Activated T-helper 2 cell treated with anti-CD3 and anti-CD28 coated beads, Interferon-gamma antibody, Interleukin-2, Interleukin-4, amounts not matched to agents 10 μg/mL and 5 μg/mL and 100 μg/mL, durations not matched to agents 14 hours and 24 hours and 36 hours (primary cell): Measurements from ENCODE around the gene FABP7. TPM values are rescaled to one million over a fixed set of nuclear protein-coding genes. Genes with fewer than 3 reads are reported as not detected.

Source experiments
- DNase-seq: peaks from one replicate; pipeline ENCODE4 v3.0.0; 2021; ENCODE audit warnings: low spot score
- H3K27ac Mint-ChIP-seq: one replicate; pipeline ENCODE4 v1.8.0; 2021; ENCODE audit warnings: mixed read lengths
- H3K27me3 Mint-ChIP-seq: one replicate; pipeline ENCODE4 v1.8.0; 2021; ENCODE audit warnings: low read depth, mixed read lengths
- H3K36me3 Mint-ChIP-seq: one replicate; pipeline ENCODE4 v1.8.0; 2021; ENCODE audit warnings: low read depth, mixed read lengths
- H3K4me1 Mint-ChIP-seq: one replicate; pipeline ENCODE4 v1.8.0; 2021; ENCODE audit warnings: low read depth, mixed read lengths
- H3K4me3 Mint-ChIP-seq: one replicate; pipeline ENCODE4 v1.8.0; 2021; ENCODE audit warnings: low read depth, mild to moderate bottlenecking, moderate library complexity, mixed read lengths
- H3K9me3 Mint-ChIP-seq: one replicate; pipeline ENCODE4 v1.8.0; 2021; ENCODE audit warnings: mixed read lengths
- intact Hi-C: fragments of 100-400 bp; cut with micrococcal nuclease; formaldehyde crosslinking; loops from one replicate; pipeline ENCODE4 v1.15.1; 2023
- total RNA-seq: library from RNA; stranded (reverse); gene quantifications from 2 replicates; pipeline ENCODE4 v1.2.3, GENCODE V29; 2022

Gene FABP7
- total RNA-seq, 1 donor from 2014 or later = not detected

GRCh38 chr6:122770835-122771601, 8.5 kb upstream of the FABP7 start:
- Mint-ChIP-seq H3K9me3 (no peaks in the 10 kb centered on the region), H3K4me3 (no peak overlapping the region), H3K4me1 (no peaks in the 10 kb centered on the region), H3K27ac (no peak overlapping the region), H3K36me3 (no peaks in the 10 kb centered on the region), H3K27me3 (peaks cover 16% of the 10 kb centered on the region)
- no peak for DNase-seq
- intact Hi-C loops = no loop called here

GRCh38 chr6:122772724-122773415, 6.6 kb upstream of the FABP7 start:
- Mint-ChIP-seq H3K27ac (no peak overlapping the region), H3K9me3 (no peaks in the 10 kb centered on the region), H3K36me3 (no peaks in the 10 kb centered on the region), H3K27me3 (peaks cover 14% of the 10 kb centered on the region), H3K4me1 (no peaks in the 10 kb centered on the region), H3K4me3 (no peak overlapping the region)
- intact Hi-C loops = no loop called here
- no peak for DNase-seq

DNA sequence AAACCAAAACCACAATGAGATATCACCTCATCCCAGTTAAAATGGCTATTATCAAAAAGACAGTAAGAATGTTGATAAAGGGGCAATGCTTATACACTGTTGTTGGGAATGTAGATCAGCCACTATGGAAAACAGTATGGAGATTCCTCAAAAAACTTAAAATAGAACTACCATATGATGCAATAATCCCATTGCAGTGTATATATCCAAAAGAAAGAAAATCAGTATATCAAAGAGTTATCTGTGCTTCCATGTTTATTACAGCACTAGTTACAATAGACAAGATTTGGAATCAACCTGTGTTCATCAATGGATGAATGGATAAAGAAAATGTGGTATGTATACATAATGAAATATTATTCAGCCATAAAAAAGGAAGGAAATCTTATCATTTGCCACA, 3.5 kb upstream of the FABP7 start:
- intact Hi-C loops = no loop called here
- H3K4me3 Mint-ChIP-seq = no peak overlapping the region
- H3K27ac Mint-ChIP-seq = no peak overlapping the region
- H3K36me3 Mint-ChIP-seq = no peaks in the 10 kb centered on the region
- no peaks in the 10 kb centered on the region for H3K9me3 Mint-ChIP-seq
- no peak for DNase-seq
- no peaks in the 10 kb centered on the region for H3K4me1 Mint-ChIP-seq
- peaks cover 22% of the 10 kb centered on the region for H3K27me3 Mint-ChIP-seq

- Mint-ChIP-seq H3K27ac (no peak overlapping the region), H3K27me3 (peaks cover 27% of the 10 kb centered on the region), H3K4me3 (no peak overlapping the region), H3K9me3 (no peaks in the 10 kb centered on the region), H3K4me1 (no peaks in the 10 kb centered on the region), H3K36me3 (no peaks in the 10 kb centered on the region)
- no peak for DNase-seq
- intact Hi-C loops = no loop called here
These were observed 1.2 kb upstream of the FABP7 start for GRCh38 chr6:122778302-122778701.

GRCh38 chr6:122778985-122779661, 393 bp upstream of the FABP7 start:
- intact Hi-C loops = no loop called here
- Mint-ChIP-seq H3K4me1 (no peaks in the 10 kb centered on the region), H3K27ac (no peak overlapping the region), H3K36me3 (no peaks in the 10 kb centered on the region), H3K4me3 (no peak overlapping the region), H3K9me3 (no peaks in the 10 kb centered on the region), H3K27me3 (peaks cover 31% of the 10 kb centered on the region)
- DNase-seq = no peak

- peaks cover 35% of the 10 kb centered on the region for H3K27me3 Mint-ChIP-seq
- no peak overlapping the region for H3K27ac Mint-ChIP-seq
- intact Hi-C loops = no loop called here
- no peak overlapping the region for H3K4me3 Mint-ChIP-seq
- H3K9me3 Mint-ChIP-seq = no peaks in the 10 kb centered on the region
- no peak for DNase-seq
- H3K36me3 Mint-ChIP-seq = no peaks in the 10 kb centered on the region
- no peaks in the 10 kb centered on the region for H3K4me1 Mint-ChIP-seq
These were observed 598 bp downstream of the FABP7 start for GRCh38 chr6:122780114-122780513.

GRCh38 chr6:122781716-122782115, 2.2 kb downstream of the FABP7 start:
- no peak overlapping the region for H3K27ac Mint-ChIP-seq
- intact Hi-C loops = no loop called here
- no peaks in the 10 kb centered on the region for H3K4me1 Mint-ChIP-seq
- H3K27me3 Mint-ChIP-seq = peaks cover 40% of the 10 kb centered on the region
- no peak overlapping the region for H3K4me3 Mint-ChIP-seq
- no peaks in the 10 kb centered on the region for H3K9me3 Mint-ChIP-seq
- H3K36me3 Mint-ChIP-seq = no peaks in the 10 kb centered on the region
- no peak for DNase-seq

GRCh38 chr6:122783401-122783800, 3.9 kb downstream of the FABP7 start:
- no peak for DNase-seq
- Mint-ChIP-seq H3K27me3 (peaks cover 51% of the 10 kb centered on the region), H3K4me1 (no peaks in the 10 kb centered on the region), H3K27ac (no peak overlapping the region), H3K9me3 (no peaks in the 10 kb centered on the region), H3K36me3 (no peaks in the 10 kb centered on the region), H3K4me3 (no peak overlapping the region)
- intact Hi-C loops = no loop called here

- no peaks in the 10 kb centered on the region for H3K36me3 Mint-ChIP-seq
- no peak for DNase-seq
- intact Hi-C loops = loop anchor here (5.0 kb wide), 2 partner anchors 49 to 51 kb away; no protein-coding TSS in a partner anchor
- H3K4me3 Mint-ChIP-seq = no peak overlapping the region
- H3K9me3 Mint-ChIP-seq = no peaks in the 10 kb centered on the region
- H3K4me1 Mint-ChIP-seq = peaks cover 18% of the 10 kb centered on the region
- H3K27me3 Mint-ChIP-seq = peaks cover 61% of the 10 kb centered on the region
- H3K27ac Mint-ChIP-seq = no peak overlapping the region
These were observed 6.4 kb downstream of the FABP7 start for GRCh38 chr6:122785891-122786290.

- no peaks in the 10 kb centered on the region for H3K9me3 Mint-ChIP-seq
These were observed 8.2 kb downstream of the FABP7 start for GRCh38 chr6:122787721-122788120.

DNA sequence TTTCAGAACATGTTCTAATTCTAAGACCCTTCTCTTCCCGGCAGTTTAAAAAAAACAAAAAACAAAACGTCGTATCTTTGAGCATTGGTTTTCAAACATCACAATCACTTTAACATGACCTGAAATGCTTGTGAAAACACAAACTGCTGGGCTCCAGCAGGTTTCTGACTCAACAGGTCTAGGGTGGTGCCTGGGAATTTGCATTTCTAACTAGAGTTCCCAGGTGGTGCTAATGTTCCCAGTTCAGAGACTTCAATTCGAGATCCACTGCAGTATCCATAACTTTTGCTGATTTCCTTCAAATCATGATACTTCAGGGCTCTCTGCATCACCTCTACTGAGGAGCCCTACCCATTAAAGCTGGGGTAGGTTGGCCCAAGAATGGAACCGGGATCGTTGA, 8.7 kb downstream of the FABP7 start:
- peaks cover 63% of the 10 kb centered on the region for H3K27me3 Mint-ChIP-seq
- H3K27ac Mint-ChIP-seq = no peak overlapping the region
- H3K9me3 Mint-ChIP-seq = no peaks in the 10 kb centered on the region
- no peaks in the 10 kb centered on the region for H3K36me3 Mint-ChIP-seq
- intact Hi-C loops = loop anchor here (5.0 kb wide), 2 partner anchors 49 to 51 kb away; no protein-coding TSS in a partner anchor
- H3K4me1 Mint-ChIP-seq = peaks cover 23% of the 10 kb centered on the region
- H3K4me3 Mint-ChIP-seq = no peak overlapping the region
- DNase-seq = no peak

More at GRCh38 chr6:122787721-122788120, 8.2 kb downstream of the FABP7 start:
- Mint-ChIP-seq H3K4me1 (peaks cover 23% of the 10 kb centered on the region), H3K36me3 (no peaks in the 10 kb centered on the region), H3K4me3 (no peak overlapping the region), H3K27ac (no peak overlapping the region), H3K27me3 (peaks cover 64% of the 10 kb centered on the region)
- no peak for DNase-seq
- intact Hi-C loops = loop anchor here (5.0 kb wide), 2 partner anchors 50 kb away; no protein-coding TSS in a partner anchor

- intact Hi-C loops = loop anchor here (1.0 to 5.0 kb wide), 3 partner anchors 10 to 51 kb away; no protein-coding TSS in a partner anchor
- Mint-ChIP-seq H3K9me3 (no peaks in the 10 kb centered on the region), H3K27me3 (peaks cover 59% of the 10 kb centered on the region), H3K4me3 (peak overlapping the region; percentile 93), H3K4me1 (peaks cover 23% of the 10 kb centered on the region), H3K36me3 (no peaks in the 10 kb centered on the region), H3K27ac (peak overlapping the region; percentile 18)
- DNase-seq = no peak
These were observed 9.2 kb downstream of the FABP7 start for GRCh38 chr6:122788663-122789181.
